Neural crest cell (in vitro differentiated cells): ENCODE measurements around the gene ZNF500. TPM values are rescaled to one million over a fixed set of nuclear protein-coding genes. Genes with fewer than 3 reads are reported as not detected.

ENCODE experiments used
- DNase-seq: peaks from one replicate; pipeline ENCODE4 v3.0.0; 2021; ENCODE audit warnings: low read depth, mixed read lengths, low spot score
- H3K27ac Mint-ChIP-seq: one replicate; pipeline ENCODE4 v1.8.0; 2021; ENCODE audit warnings: mild to moderate bottlenecking, mixed read lengths; ENCODE audit not compliant: unreplicated experiment
- H3K27me3 Mint-ChIP-seq: 2 replicates; pipeline ENCODE4 v1.8.0; 2021; ENCODE audit warnings: low read depth, mild to moderate bottlenecking, mixed read lengths
- H3K36me3 Mint-ChIP-seq: 2 replicates; pipeline ENCODE4 v1.8.0; 2021; ENCODE audit warnings: low read depth, mild to moderate bottlenecking, mixed read lengths
- H3K4me1 Mint-ChIP-seq: 2 replicates; pipeline ENCODE4 v1.8.0; 2021; ENCODE audit warnings: mixed read lengths
- H3K4me3 Mint-ChIP-seq: one replicate; pipeline ENCODE4 v1.8.0; 2021; ENCODE audit warnings: mild to moderate bottlenecking, mixed read lengths
- H3K9me3 Mint-ChIP-seq: 2 replicates; pipeline ENCODE4 v1.8.0; 2021; ENCODE audit warnings: mixed read lengths
- CTCF ChIP-seq: fragments of 200-600 bp; sonication (generic); conservative IDR thresholded peaks from 2 replicates; pipeline ENCODE4 v1.5.0; 2021; ENCODE audit warnings: antibody characterized with exemption, mild to moderate bottlenecking
- total RNA-seq: library from RNA; stranded (reverse); gene quantifications from 2 replicates; pipeline ENCODE4 v1.2.1, GENCODE V29; 2021

ZNF500 gene
- total RNA-seq, 1 donor from 2014 or later: 21.1 TPM

- H3K4me1 Mint-ChIP-seq: no peaks in the 10 kb centered on the region
- H3K4me3 Mint-ChIP-seq: no peak overlapping the region
- peaks cover 10% of the 10 kb centered on the region for H3K36me3 Mint-ChIP-seq
- no peak for DNase-seq
- no peak for TF ChIP-seq CTCF
- no peaks in the 10 kb centered on the region for H3K27me3 Mint-ChIP-seq
- H3K9me3 Mint-ChIP-seq: no peaks in the 10 kb centered on the region
- no peak overlapping the region for H3K27ac Mint-ChIP-seq
These were observed 62.5 kb downstream of the ZNF500 start for GRCh38 chr16:4704491-4704890.

GRCh38 chr16:4703906-4704305 is 63.1 kb downstream of the ZNF500 start:
- H3K36me3 Mint-ChIP-seq: peaks cover 12% of the 10 kb centered on the region
- no peak for TF ChIP-seq CTCF
- no peak overlapping the region for H3K27ac Mint-ChIP-seq
- no peak overlapping the region for H3K4me3 Mint-ChIP-seq
- no peaks in the 10 kb centered on the region for H3K27me3 Mint-ChIP-seq
- H3K9me3 Mint-ChIP-seq: no peaks in the 10 kb centered on the region
- DNase-seq: no peak
- H3K4me1 Mint-ChIP-seq: no peaks in the 10 kb centered on the region

- TF ChIP-seq CTCF: no peak
- H3K27ac Mint-ChIP-seq: no peak overlapping the region
- H3K36me3 Mint-ChIP-seq: peaks cover 12% of the 10 kb centered on the region
- no peak for DNase-seq
- H3K4me1 Mint-ChIP-seq: no peaks in the 10 kb centered on the region
- no peaks in the 10 kb centered on the region for H3K9me3 Mint-ChIP-seq
- no peaks in the 10 kb centered on the region for H3K27me3 Mint-ChIP-seq
- H3K4me3 Mint-ChIP-seq: no peak overlapping the region
These were observed 64.5 kb downstream of the ZNF500 start for GRCh38 chr16:4702466-4702808.

- peaks cover 10% of the 10 kb centered on the region for H3K36me3 Mint-ChIP-seq
These were observed 65.0 kb downstream of the ZNF500 start for GRCh38 chr16:4701791-4702465.

GRCh38 chr16:4700997-4701743 is 65.8 kb downstream of the ZNF500 start:
- Mint-ChIP-seq H3K4me1 (no peaks in the 10 kb centered on the region), H3K27ac (no peak overlapping the region), H3K27me3 (no peaks in the 10 kb centered on the region), H3K9me3 (no peaks in the 10 kb centered on the region), H3K4me3 (no peak overlapping the region), H3K36me3 (peaks cover 6% of the 10 kb centered on the region)
- TF ChIP-seq CTCF: no peak
- DNase-seq: no peak

More at GRCh38 chr16:4701791-4702465, 65.0 kb downstream of the ZNF500 start:
- no peaks in the 10 kb centered on the region for H3K9me3 Mint-ChIP-seq
- H3K27me3 Mint-ChIP-seq: no peaks in the 10 kb centered on the region
- DNase-seq: no peak
- no peaks in the 10 kb centered on the region for H3K4me1 Mint-ChIP-seq
- TF ChIP-seq CTCF: no peak
- H3K27ac Mint-ChIP-seq: no peak overlapping the region
- H3K4me3 Mint-ChIP-seq: no peak overlapping the region
